Body of pancreas (tissue), 4 donors: ENCODE results near the gene HLA-F. TPM values are rescaled to one million over a fixed set of nuclear protein-coding genes. Genes with fewer than 3 reads are reported as not detected.

Experiments
- ATAC-seq: fragments of 150-250 bp; one replicate; pipeline ENCODE4 v1.9.1; 2016
- DNase-seq, 4 donors: peaks; one replicate each; pipeline ENCODE4 v3.0.0-alpha.2; 2019
- H3K27ac ChIP-seq, 4 donors: fragments of 200-600 bp; sonication (generic); 1 replicate in 3 of 4; 2 replicates in 1 of 4; pipeline versions ENCODE4 v1.5.1 to v1.6.1; 2016 to 2019; ENCODE audit warnings: mild to moderate bottlenecking in 1 of 4, mixed read lengths in 1 of 4, moderate library complexity in 1 of 4
- H3K27me3 ChIP-seq, 2 donors: fragments of 200-600 bp; sonication (generic); one replicate each; pipeline ENCODE4 v1.6.0; 2016; ENCODE audit warnings: mild to moderate bottlenecking in 1 of 2
- H3K36me3 ChIP-seq, 2 donors: fragments of 200-600 bp; sonication (generic); replicated peaks in 1 of 2; 2 replicates each; pipeline ENCODE4 v1.5.1; 2016; ENCODE audit warnings: low read depth in 2 of 2; ENCODE audit not compliant: insufficient read depth in 1 of 2
- H3K4me1 ChIP-seq: fragments of 200-600 bp; sonication (generic); one replicate; pipeline ENCODE4 v1.6.0; 2016
- H3K4me3 ChIP-seq, 2 donors: fragments of 200-600 bp; sonication (generic); 1 replicate in 1 of 2; 2 replicates in 1 of 2; pipeline ENCODE4 v1.5.1; 2016 to 2019
- H3K9me3 ChIP-seq, 3 donors: fragments of 200-600 bp; sonication (generic); 1 replicate in 2 of 3; 2 replicates in 1 of 3; pipeline ENCODE4 v1.5.1; 2016
- POLR2A ChIP-seq, 3 donors: fragments of 450-650 bp; IDR thresholded peaks; one replicate each; pipeline ENCODE4 v1.6.1; 2016; ENCODE audit warnings: antibody characterized with exemption in 3 of 3, mild to moderate bottlenecking in 2 of 3
- WGBS, 2 donors: methylation state at CpG; one replicate each; pipeline ENCODE4 v1.1.5; 2017; 5-methylcytosine and 5-hydroxymethylcytosine counted together
- intact Hi-C: fragments of 100-400 bp; cut with DNase I; formaldehyde crosslinking; loops from one replicate; pipeline ENCODE4 v1.15.1; 2023
- total RNA-seq, 2 donors: library from RNA; depleted of rRNA; stranded (reverse); fragments of >200 nt; gene quantifications; one replicate each; pipeline ENCODE4 v1.1.0, GENCODE V29; 2016
- TF ChIP-seq, protein P1 (sequence below), 7 experiments: fragments of 450-650 bp in 4 of 7; fragments of 200-600 bp in 3 of 7; sonication (generic) in 3 of 7; IDR thresholded peaks; one replicate each; pipeline ENCODE4 v1.5.1; 2016 to 2019; ENCODE audit warnings: antibody characterized with exemption in 7 of 7

The HLA-F gene
- total RNA-seq, 2 donors from 2014 or later = 25.4 to 51.7 TPM

DNA sequence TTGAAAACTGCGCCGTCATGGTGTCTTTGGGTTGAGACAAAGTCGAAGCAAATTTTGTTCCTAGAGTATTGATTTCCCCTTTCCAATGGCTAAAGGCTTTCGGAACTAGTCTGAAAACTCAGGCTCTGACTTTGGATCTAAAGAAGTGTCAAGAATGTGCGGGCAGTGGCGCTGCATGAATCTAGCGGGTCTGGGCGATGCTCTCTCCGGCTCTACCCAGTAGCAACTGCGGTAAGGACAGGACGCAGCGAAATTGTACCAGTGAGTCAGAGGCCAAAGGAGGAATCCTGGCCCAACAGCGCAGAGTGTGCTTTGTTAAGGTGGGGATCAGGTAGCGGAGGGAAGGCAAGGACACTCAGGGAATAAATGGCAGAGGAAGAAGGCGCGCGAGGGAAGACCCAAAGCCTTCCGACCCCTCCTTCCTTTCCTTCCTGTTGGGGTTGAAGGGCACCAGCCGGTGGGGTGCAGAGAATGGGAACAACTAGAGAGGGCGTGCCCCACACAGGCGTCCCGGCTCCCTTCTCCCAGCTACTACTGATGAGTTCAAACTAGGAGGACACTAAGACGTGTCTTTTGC lies 32.1 kb downstream of the HLA-F start:
- Histone ChIP-seq H3K27me3 (no peaks in the 10 kb centered on the region), H3K4me1 (peaks cover 8% of the 10 kb centered on the region), H3K27ac (no peak overlapping the region), H3K36me3 (no peaks in the 10 kb centered on the region), H3K9me3 (no peaks in the 10 kb centered on the region), H3K4me3 (no peak overlapping the region)
- ATAC-seq (no peak), DNase-seq (no peak)
- no peak for TF ChIP-seq POLR2A (IDR thresholded peaks at IDR 0.05)
- TF ChIP-seq, protein P1, sequence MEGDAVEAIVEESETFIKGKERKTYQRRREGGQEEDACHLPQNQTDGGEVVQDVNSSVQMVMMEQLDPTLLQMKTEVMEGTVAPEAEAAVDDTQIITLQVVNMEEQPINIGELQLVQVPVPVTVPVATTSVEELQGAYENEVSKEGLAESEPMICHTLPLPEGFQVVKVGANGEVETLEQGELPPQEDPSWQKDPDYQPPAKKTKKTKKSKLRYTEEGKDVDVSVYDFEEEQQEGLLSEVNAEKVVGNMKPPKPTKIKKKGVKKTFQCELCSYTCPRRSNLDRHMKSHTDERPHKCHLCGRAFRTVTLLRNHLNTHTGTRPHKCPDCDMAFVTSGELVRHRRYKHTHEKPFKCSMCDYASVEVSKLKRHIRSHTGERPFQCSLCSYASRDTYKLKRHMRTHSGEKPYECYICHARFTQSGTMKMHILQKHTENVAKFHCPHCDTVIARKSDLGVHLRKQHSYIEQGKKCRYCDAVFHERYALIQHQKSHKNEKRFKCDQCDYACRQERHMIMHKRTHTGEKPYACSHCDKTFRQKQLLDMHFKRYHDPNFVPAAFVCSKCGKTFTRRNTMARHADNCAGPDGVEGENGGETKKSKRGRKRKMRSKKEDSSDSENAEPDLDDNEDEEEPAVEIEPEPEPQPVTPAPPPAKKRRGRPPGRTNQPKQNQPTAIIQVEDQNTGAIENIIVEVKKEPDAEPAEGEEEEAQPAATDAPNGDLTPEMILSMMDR (IDR thresholded peaks at IDR 0.05) = no peak
- WGBS, 2 donors = 70 to 72% methylated on average over 23 of the region's 23 CpGs
- intact Hi-C loops = no loop called here

DNA sequence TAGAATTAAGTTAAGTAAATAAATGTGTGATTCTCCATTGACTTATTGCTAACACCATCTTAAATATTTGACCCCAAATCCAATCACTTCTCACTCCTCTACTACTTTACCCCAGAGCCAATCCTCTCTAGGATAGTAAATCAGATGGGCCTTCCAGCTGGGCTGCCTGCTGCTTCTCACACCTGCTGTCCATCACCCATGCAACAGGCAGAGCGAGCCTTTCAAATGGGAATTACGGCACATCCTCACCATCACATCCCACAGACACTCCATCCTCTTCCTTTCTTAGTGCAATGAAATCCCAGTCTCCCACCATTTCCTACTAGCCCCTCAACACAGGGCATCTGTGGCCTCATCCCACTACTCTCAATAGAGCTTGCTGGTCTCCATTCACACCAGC lies 34.0 kb downstream of the HLA-F start:
- peaks cover under 1% of the 10 kb centered on the region for H3K4me1 ChIP-seq
- H3K27ac ChIP-seq = no peak overlapping the region
- no peaks in the 10 kb centered on the region for H3K9me3 ChIP-seq
- ATAC-seq (no peak), DNase-seq (no peak)
- no peaks in the 10 kb centered on the region for H3K36me3 ChIP-seq
- H3K27me3 ChIP-seq = no peaks in the 10 kb centered on the region
- H3K4me3 ChIP-seq = no peak overlapping the region
- intact Hi-C loops = no loop called here
- TF ChIP-seq, protein P1 (IDR thresholded peaks at IDR 0.05) = no peak
- no peak for TF ChIP-seq POLR2A (IDR thresholded peaks at IDR 0.05)
- WGBS, 2 donors = 79 to 90% methylated on average over 2 of the region's 2 CpGs

DNA sequence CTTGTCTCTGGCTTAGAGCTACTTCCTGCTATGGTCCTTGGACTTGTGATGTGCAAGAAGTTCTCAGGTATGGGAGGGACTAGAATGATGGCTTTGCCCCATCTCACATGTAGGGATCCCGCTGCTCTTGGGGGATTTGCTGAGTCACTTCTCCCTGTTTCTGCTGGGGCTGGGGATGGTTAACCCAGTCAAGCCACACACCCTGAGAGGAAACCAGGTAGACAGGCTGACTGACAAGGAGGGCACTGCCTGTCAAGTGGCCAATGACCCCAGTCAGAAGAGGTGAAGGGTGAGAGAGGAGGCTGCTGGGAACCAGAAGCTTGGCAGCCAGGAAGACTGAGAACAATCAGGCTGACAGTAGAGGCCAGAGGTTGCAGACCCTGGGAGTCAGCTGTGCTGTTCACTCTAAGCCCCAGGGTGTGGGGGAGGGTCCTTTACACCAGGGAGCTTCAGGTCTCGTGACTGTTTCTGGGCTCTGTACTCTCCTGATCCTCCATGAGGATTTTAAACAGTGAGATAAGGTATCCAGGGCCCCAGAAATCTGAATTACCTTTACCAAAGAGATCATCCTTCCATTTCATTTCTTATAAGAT lies 34.6 kb downstream of the HLA-F start:
- 38 to 53% methylated on average over 2 of the region's 2 CpGs for WGBS, 2 donors
- DNase-seq (no peak), ATAC-seq (no peak)
- Histone ChIP-seq H3K36me3 (no peaks in the 10 kb centered on the region), H3K9me3 (no peaks in the 10 kb centered on the region), H3K27me3 (no peaks in the 10 kb centered on the region), H3K4me3 (no peak overlapping the region), H3K4me1 (no peaks in the 10 kb centered on the region), H3K27ac (no peak overlapping the region)
- TF ChIP-seq, protein P1 (IDR thresholded peaks at IDR 0.05) = no peak
- TF ChIP-seq POLR2A (IDR thresholded peaks at IDR 0.05) = no peak
- intact Hi-C loops = no loop called here

DNA sequence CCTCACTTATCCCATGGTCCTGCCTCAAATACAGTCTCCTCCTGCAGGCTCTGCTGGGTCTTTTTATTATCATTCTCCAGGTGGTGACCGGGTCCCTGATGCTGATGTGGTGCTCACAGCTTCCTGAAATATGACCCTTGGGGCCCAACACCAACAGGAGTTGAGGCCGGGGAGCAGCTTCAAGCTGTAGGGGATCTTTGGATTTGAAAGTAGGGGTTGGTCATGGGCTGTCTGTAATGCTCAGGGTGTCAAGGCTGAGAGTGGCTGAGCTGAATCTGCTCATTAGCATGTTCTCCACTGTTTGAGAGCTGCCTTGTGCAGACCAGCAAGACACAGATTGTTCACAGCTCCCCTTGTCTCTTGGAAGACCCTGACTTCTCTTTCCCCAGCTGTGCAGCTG lies 35.5 kb downstream of the HLA-F start:
- no peak for ATAC-seq
- H3K27ac ChIP-seq = no peak overlapping the region
- no peak overlapping the region for H3K4me3 ChIP-seq
- no peaks in the 10 kb centered on the region for H3K27me3 ChIP-seq
- 82 to 100% methylated on average over 2 of the region's 2 CpGs for WGBS, 2 donors
- no peaks in the 10 kb centered on the region for H3K36me3 ChIP-seq
- DNase-seq = no peak
- no peaks in the 10 kb centered on the region for H3K9me3 ChIP-seq
- intact Hi-C loops = no loop called here
- TF ChIP-seq POLR2A (IDR thresholded peaks at IDR 0.05) = no peak
- TF ChIP-seq, protein P1 (IDR thresholded peaks at IDR 0.05) = no peak
- no peaks in the 10 kb centered on the region for H3K4me1 ChIP-seq

DNA sequence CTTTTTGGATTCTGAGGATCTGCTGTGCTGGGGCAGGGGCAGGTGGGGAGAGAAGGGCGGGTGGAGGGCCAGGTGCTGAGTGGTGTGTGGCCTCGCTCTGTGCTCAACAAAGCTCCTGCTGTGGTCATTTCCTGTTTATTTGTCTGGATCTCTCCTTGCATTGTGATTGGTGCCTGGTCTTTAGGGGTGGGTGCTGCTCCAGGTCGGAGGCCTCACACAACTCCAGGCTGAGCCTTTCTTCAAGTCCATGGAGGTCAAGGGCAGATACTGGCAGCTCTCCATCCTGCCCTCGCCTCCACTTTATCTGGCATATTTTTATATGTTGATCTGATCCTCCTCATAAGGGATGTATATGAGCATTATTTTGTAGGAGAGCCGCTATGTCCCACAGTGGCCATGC lies 36.2 kb downstream of the HLA-F start:
- ATAC-seq (no peak), DNase-seq (no peak)
- Histone ChIP-seq H3K4me3 (no peak overlapping the region), H3K27ac (no peak overlapping the region), H3K36me3 (no peaks in the 10 kb centered on the region), H3K27me3 (no peaks in the 10 kb centered on the region), H3K9me3 (no peaks in the 10 kb centered on the region), H3K4me1 (no peaks in the 10 kb centered on the region)
- intact Hi-C loops = no loop called here
- WGBS, 2 donors = 72 to 73% methylated on average over 5 of the region's 5 CpGs
- TF ChIP-seq, protein P1 (IDR thresholded peaks at IDR 0.05) = no peak
